IMR-90 (cell line): ENCODE data around the gene ADAT1. TPM values are rescaled to one million over a fixed set of nuclear protein-coding genes. Genes with fewer than 3 reads are reported as not detected.

Source experiments
- ATAC-seq: fragments of 200-7000 bp; cut with Tn5 transposase; 2 replicates; pipeline ENCODE4 v1.9.1; 2020; ENCODE audit warnings: low read depth, mild to moderate bottlenecking, moderate library complexity
- BruUV-seq: library from RNA; stranded (reverse); fragments of 400-500 nt; replicated peaks from 2 replicates; lab custom pipeline; 2021; lab: Mats Ljungman, UMichigan
- CTCF ChIA-PET: fragments of 300-600 bp; formaldehyde crosslinking; extraction: SDS; loops from one replicate; lab custom pipeline; 2021; ENCODE audit warnings: antibody characterized with exemption; lab: Yijun Ruan, JAX
- POLR2A ChIA-PET: fragments of 300-600 bp; sonication (Branson Sonifier 250); formaldehyde crosslinking; loops from one replicate; lab custom pipeline; 2022; ENCODE audit warnings: antibody characterized with exemption; ENCODE audit not compliant: unreplicated experiment; lab: Charles Lee
- DNase-seq: peaks from one replicate; pipeline ENCODE4 v3.0.0; 2013
- H2AFZ ChIP-seq: replicated peaks from 2 replicates; pipeline ENCODE3; 2013; ENCODE audit warnings: low read length, mild to moderate bottlenecking; ENCODE audit not compliant: poor library complexity
- H2AK5ac ChIP-seq: 2 replicates; pipeline ENCODE4 v1.6.1; 2013; ENCODE audit warnings: low read depth, low read length, inconsistent platforms
- H2AK9ac ChIP-seq: replicated peaks from 2 replicates; pipeline ENCODE3; 2013; ENCODE audit warnings: mild to moderate bottlenecking, low read depth, low read length, moderate library complexity; ENCODE audit not compliant: poor library complexity
- H2BK120ac ChIP-seq: 2 replicates; pipeline ENCODE4 v1.6.1; 2013; ENCODE audit warnings: low read depth, low read length, inconsistent platforms
- H2BK15ac ChIP-seq: 3 replicates; pipeline ENCODE4 v1.6.1; 2013; ENCODE audit warnings: low read depth, low read length, inconsistent platforms
- H2BK20ac ChIP-seq: 2 replicates; pipeline ENCODE4 v1.6.1; 2013; ENCODE audit warnings: low read depth, mild to moderate bottlenecking, inconsistent platforms, low read length, moderate library complexity
- H2BK5ac ChIP-seq: 2 replicates; pipeline ENCODE4 v1.6.1; 2013; ENCODE audit warnings: mild to moderate bottlenecking, low read depth, low read length, inconsistent platforms; ENCODE audit not compliant: poor library complexity, severe bottlenecking
- H3K14ac ChIP-seq: replicated peaks from 2 replicates; pipeline ENCODE4 v1.6.1; 2013; ENCODE audit warnings: low read depth, low read length, inconsistent platforms
- H3K18ac ChIP-seq: 2 replicates; pipeline ENCODE4 v1.6.1; 2013; ENCODE audit warnings: low read depth, low read length, control low read depth
- H3K23ac ChIP-seq: 2 replicates; pipeline ENCODE4 v1.6.1; 2013; ENCODE audit warnings: low read depth, low read length, inconsistent platforms
- H3K27ac ChIP-seq: 2 replicates; pipeline ENCODE4 v1.5.1; 2013; ENCODE audit warnings: mild to moderate bottlenecking, control low read depth, low read length; ENCODE audit not compliant: insufficient read depth
- H3K27me3 ChIP-seq: 2 replicates; pipeline ENCODE4 v1.6.1; 2013; ENCODE audit warnings: low read length; ENCODE audit not compliant: control insufficient read depth, insufficient read depth
- H3K36me3 ChIP-seq: 2 replicates; pipeline ENCODE4 v1.6.1; 2013; ENCODE audit warnings: low read length, mixed read lengths; ENCODE audit not compliant: control insufficient read depth, insufficient read depth
- H3K4ac ChIP-seq: 2 replicates; pipeline ENCODE4 v1.6.1; 2013; ENCODE audit warnings: low read depth, low read length, inconsistent platforms
- H3K4me1 ChIP-seq: 2 replicates; pipeline ENCODE4 v1.6.1; 2013; ENCODE audit warnings: low read length, mixed read lengths; ENCODE audit not compliant: control insufficient read depth, insufficient read depth
- H3K4me2 ChIP-seq: 2 replicates; pipeline ENCODE4 v1.6.1; 2013; ENCODE audit warnings: low read depth, mild to moderate bottlenecking, control low read depth, low read length, moderate library complexity
- H3K4me3 ChIP-seq: 2 replicates; pipeline ENCODE4 v1.5.1; 2013; ENCODE audit warnings: low read depth, mild to moderate bottlenecking, control low read depth, low read length, moderate library complexity; ENCODE audit not compliant: insufficient read depth
- H3K56ac ChIP-seq: 2 replicates; pipeline ENCODE4 v1.6.1; 2013; ENCODE audit warnings: low read length, inconsistent platforms; ENCODE audit not compliant: insufficient read depth; ENCODE audit errors: extremely low read depth
- H3K79me1 ChIP-seq, 2 experiments: 2 replicates each; pipeline ENCODE4 v1.6.1; 2013; ENCODE audit warnings: low read length in 2 of 2, inconsistent platforms in 1 of 2, low read depth in 1 of 2
- H3K9ac ChIP-seq: 2 replicates; pipeline ENCODE4 v1.6.1; 2013; ENCODE audit warnings: low read depth, low read length, control low read depth
- H3K9me1 ChIP-seq: 2 replicates; pipeline ENCODE4 v1.6.1; 2013; ENCODE audit warnings: low read length, inconsistent platforms; ENCODE audit not compliant: insufficient read depth
- H3K9me3 ChIP-seq: 2 replicates; pipeline ENCODE4 v1.6.1; 2013; ENCODE audit warnings: low read length; ENCODE audit not compliant: control insufficient read depth, insufficient read depth
- H4K20me1 ChIP-seq: 2 replicates; pipeline ENCODE4 v1.6.1; 2013; ENCODE audit warnings: low read length, inconsistent platforms; ENCODE audit not compliant: insufficient read depth
- H4K5ac ChIP-seq: 2 replicates; pipeline ENCODE4 v1.6.1; 2013; ENCODE audit warnings: mild to moderate bottlenecking, low read depth, low read length, control low read depth
- H4K8ac ChIP-seq, 2 experiments: 2 replicates each; pipeline ENCODE4 v1.6.1; 2013; ENCODE audit warnings: low read depth in 2 of 2, low read length in 2 of 2, control low read depth in 1 of 2, inconsistent platforms in 1 of 2
- H4K91ac ChIP-seq: 2 replicates; pipeline ENCODE4 v1.6.1; 2013; ENCODE audit warnings: low read depth, low read length, inconsistent platforms; ENCODE audit not compliant: insufficient read depth
- CHD1 ChIP-seq: IDR thresholded peaks from 2 replicates; pipeline ENCODE4 v1.6.1; 2012; ENCODE audit warnings: low read depth, low read length, improper control_type of control experiment
- CTCF ChIP-seq: conservative IDR thresholded peaks from 2 replicates; pipeline ENCODE4 v1.5.1; 2012; ENCODE audit warnings: mild to moderate bottlenecking, low read depth, low read length, improper control_type of control experiment
- FOS ChIP-seq: fragments of 150-350 bp; IDR thresholded peaks from 2 replicates; pipeline ENCODE4 v1.6.1; 2016; ENCODE audit warnings: low read depth, low read length
- MAZ ChIP-seq: IDR thresholded peaks from 2 replicates; pipeline ENCODE4 v1.6.1; 2012; ENCODE audit warnings: low read depth, mild to moderate bottlenecking, low read length, improper control_type of control experiment, moderate library complexity, borderline replicate concordance
- MXI1 ChIP-seq: IDR thresholded peaks from 2 replicates; pipeline ENCODE4 v1.6.1; 2012; ENCODE audit warnings: low read depth, mild to moderate bottlenecking, low read length, moderate library complexity, borderline replicate concordance
- NFE2L2 ChIP-seq: fragments of 150-350 bp; IDR thresholded peaks from 2 replicates; pipeline ENCODE4 v1.6.1; 2016; ENCODE audit warnings: low read depth, mild to moderate bottlenecking, low read length
- POLR2A ChIP-seq: IDR thresholded peaks from 2 replicates; pipeline ENCODE4 v1.6.1; 2012; ENCODE audit warnings: mild to moderate bottlenecking, low read depth, low read length
- RAD21 ChIP-seq: IDR thresholded peaks from 2 replicates; pipeline ENCODE4 v1.6.1; 2012; ENCODE audit warnings: low read length, improper control_type of control experiment
- RCOR1 ChIP-seq: IDR thresholded peaks from 2 replicates; pipeline ENCODE4 v1.6.1; 2012; ENCODE audit warnings: mild to moderate bottlenecking, low read length, improper control_type of control experiment; ENCODE audit not compliant: insufficient replicate concordance
- RFX5 ChIP-seq: IDR thresholded peaks from 2 replicates; pipeline ENCODE4 v1.8.0; 2012; ENCODE audit warnings: low read depth, mild to moderate bottlenecking, low read length, moderate library complexity
- SMC3 ChIP-seq: fragments of 150-350 bp; IDR thresholded peaks from 2 replicates; pipeline ENCODE4 v1.6.1; 2016; ENCODE audit warnings: low read depth, mild to moderate bottlenecking, antibody characterized with exemption, low read length, moderate library complexity
- USF2 ChIP-seq: fragments of 150-350 bp; IDR thresholded peaks from 2 replicates; pipeline ENCODE4 v1.6.1; 2017; ENCODE audit warnings: mild to moderate bottlenecking, antibody characterized with exemption, low read length, low read depth
- WGBS, 2 experiments: methylation state at CpG; one replicate each; pipeline versions ENCODE4 v1.1.5 to v1.1.7; 2013; ENCODE audit warnings: missing lambda C conversion rate in 2 of 2; ENCODE audit not compliant: insufficient read length in 1 of 2; ENCODE audit errors: extremely low coverage in 2 of 2; 5-methylcytosine and 5-hydroxymethylcytosine counted together
- dilution Hi-C: fragments of 300-500 bp; cut with HindIII; formaldehyde crosslinking; loops from one replicate; pipeline ENCODE4 v1.14.3; 2018; ENCODE audit warnings: low sequenced_read_pairs; ENCODE audit not compliant: unreplicated experiment
- in situ Hi-C: fragments of 300-500 bp; cut with MboI; formaldehyde crosslinking; loops from 3 replicates; pipeline ENCODE4 v1.14.3; 2019; ENCODE audit warnings: low sequenced_read_pairs, inconsistent platforms, mixed read lengths
- intact Hi-C: fragments of 100-400 bp; cut with micrococcal nuclease; formaldehyde crosslinking; loops from 2 replicates; pipeline ENCODE4 v1.10.0; 2022
- polyA plus RNA-seq, 3 experiments: library from polyadenylated mRNA; depleted of rRNA; stranded (reverse); fragments of >200 nt; gene quantifications; 2 replicates each; pipeline ENCODE4 v1.2.3, GENCODE V29; 2012; ENCODE audit warnings: low replicate concordance in 1 of 3
- total RNA-seq: library from RNA; depleted of rRNA; stranded (reverse); fragments of >200 nt; gene quantifications from 2 replicates; pipeline ENCODE4 v1.2.3, GENCODE V29; 2012

The ADAT1 gene
- total and polyA plus RNA-seq, 2 of the 4 experiments (the other 2 are of a cell fraction), result 22.7 to 52.9 TPM

DNA sequence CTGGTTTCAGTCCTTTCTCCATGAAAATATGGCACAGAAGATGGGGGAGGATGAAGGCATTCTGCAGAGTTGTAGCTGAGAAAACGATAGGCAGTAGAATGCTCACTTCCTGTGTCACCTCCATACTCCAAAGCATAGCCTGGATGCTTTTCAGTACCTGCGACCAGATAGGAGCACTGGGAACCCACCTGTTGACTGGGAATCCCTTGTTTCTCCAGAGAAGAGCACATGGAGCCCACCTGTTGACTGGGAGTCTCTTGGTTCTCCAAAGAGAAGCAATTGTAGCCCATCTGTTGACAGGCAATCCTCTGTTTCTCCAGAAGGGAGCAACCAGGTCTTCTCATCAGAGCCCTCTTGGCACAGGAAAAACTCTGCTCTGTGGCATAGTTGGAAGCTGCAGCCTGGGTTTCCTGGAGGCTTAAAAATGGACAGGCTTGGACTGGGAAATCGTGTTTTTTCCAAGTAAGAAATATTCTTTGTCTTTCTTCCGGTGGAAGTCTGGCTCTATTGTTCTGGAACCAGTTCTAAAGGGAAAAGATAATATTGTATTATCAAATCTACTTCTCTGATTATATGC is 37.7 kb upstream of the ADAT1 start:
- DNase-seq (no peak), ATAC-seq (no peak)
- Histone ChIP-seq H3K27ac (no peak overlapping the region), H2AFZ (no peak overlapping the region), H4K8ac (no peak overlapping the region), H3K18ac (no peak overlapping the region), H3K56ac (no peak overlapping the region), H4K20me1 (peaks cover 6% of the 10 kb centered on the region; the same call in 1 of the 2 replicates), H3K27me3 (no peaks in the 10 kb centered on the region), H4K5ac (no peak overlapping the region), H3K4me3 (no peak overlapping the region), H3K4me1 (no peaks in the 10 kb centered on the region), H3K14ac (no peak overlapping the region), H3K9ac (no peak overlapping the region), H2BK120ac (no peak overlapping the region), H3K9me1 (peaks cover 6% of the 10 kb centered on the region; the same call in 1 of the 2 replicates), H3K36me3 (peaks cover 27% of the 10 kb centered on the region), H3K4me2 (no peak overlapping the region), H2AK9ac (no peak overlapping the region), H3K9me3 (no peaks in the 10 kb centered on the region), H2BK20ac (no peak overlapping the region), H3K23ac (no peak overlapping the region), H2AK5ac (no peak overlapping the region), H3K4ac (no peak overlapping the region), H3K79me1 (peaks cover 5 to 18% of the 10 kb centered on the region in 2 experiments), H2BK5ac (no peak overlapping the region), H4K91ac (no peak overlapping the region), H2BK15ac (no peak overlapping the region)
- ChIA-PET CTCF (no interaction called here), POLR2A (no interaction called here)
- in situ Hi-C loops (no loop called here), intact Hi-C loops (no loop called here), dilution Hi-C loops (no loop called here)
- no peak for TF ChIP-seq USF2
- TF ChIP-seq RFX5, result no peak
- TF ChIP-seq RCOR1, result no peak
- no peak for TF ChIP-seq CHD1
- no peak for TF ChIP-seq POLR2A
- no peak for TF ChIP-seq MAZ
- no peak for TF ChIP-seq FOS
- no peak for TF ChIP-seq CTCF
- no peak for TF ChIP-seq SMC3
- no peak for TF ChIP-seq MXI1
- no peak for TF ChIP-seq RAD21
- no peak for TF ChIP-seq NFE2L2
- no TSS peak for BruUV-seq
- WGBS, 2 experiments, result 60% methylated on average over 1 of the region's 4 CpGs; no CpG with 5 or more reads in 1 of the 2 experiments
